H1 (cell line): Measurements from ENCODE around the gene KPNA1.

ENCODE experiments used
- KDM1A ChIP-seq: fragments of 200-600, 300-600 bp; sonication (generic); IDR thresholded peaks from 2 replicates; pipeline ENCODE4 v1.7.1; 2016; ENCODE audit warnings: mild to moderate bottlenecking, low read length, borderline replicate concordance
- POLR2A ChIP-seq, 2 experiments: IDR thresholded peaks; 1 replicate in 1 of 2; 2 replicates in 1 of 2; pipeline ENCODE4 v1.6.1; 2011; ENCODE audit warnings: low read depth in 2 of 2, low read length in 2 of 2, mild to moderate bottlenecking in 2 of 2; ENCODE audit errors: control extremely low read depth in 1 of 2
- POLR2AphosphoS5 ChIP-seq: IDR thresholded peaks from 2 replicates; pipeline ENCODE4 v1.6.1; 2011; ENCODE audit warnings: low read depth, low read length
- RBBP5 ChIP-seq: IDR thresholded peaks from 2 replicates; pipeline ENCODE4 v1.7.1; 2012; ENCODE audit warnings: low read depth, mild to moderate bottlenecking, inconsistent platforms, low read length, moderate library complexity, borderline replicate concordance
- TEAD4 ChIP-seq: IDR thresholded peaks from 2 replicates; pipeline ENCODE4 v1.6.1; 2012; ENCODE audit warnings: low read depth, low read length, inconsistent platforms, mixed read lengths
- USF2 ChIP-seq: IDR thresholded peaks from 2 replicates; pipeline ENCODE4 v1.6.1; 2011; ENCODE audit warnings: low read length, improper control_type of control experiment
- YY1 ChIP-seq: IDR thresholded peaks from 2 replicates; pipeline ENCODE4 v1.6.1; 2011; ENCODE audit warnings: low read depth, mild to moderate bottlenecking, low read length
- TF ChIP-seq, protein P1 (sequence below): IDR thresholded peaks from 2 replicates; pipeline ENCODE4 v1.6.1; 2012; ENCODE audit warnings: inconsistent platforms
- TF ChIP-seq, protein P2 (sequence below), 3 experiments: IDR thresholded peaks; 1 replicate in 2 of 3; 2 replicates in 1 of 3; pipeline versions ENCODE4 v1.5.1 to v1.6.1; 2011; ENCODE audit warnings: low read length in 3 of 3, mild to moderate bottlenecking in 3 of 3, inconsistent platforms in 2 of 3, low read depth in 1 of 3, moderate library complexity in 1 of 3; ENCODE audit not compliant: insufficient read depth in 1 of 3; ENCODE audit errors: control extremely low read depth in 1 of 3

DNA sequence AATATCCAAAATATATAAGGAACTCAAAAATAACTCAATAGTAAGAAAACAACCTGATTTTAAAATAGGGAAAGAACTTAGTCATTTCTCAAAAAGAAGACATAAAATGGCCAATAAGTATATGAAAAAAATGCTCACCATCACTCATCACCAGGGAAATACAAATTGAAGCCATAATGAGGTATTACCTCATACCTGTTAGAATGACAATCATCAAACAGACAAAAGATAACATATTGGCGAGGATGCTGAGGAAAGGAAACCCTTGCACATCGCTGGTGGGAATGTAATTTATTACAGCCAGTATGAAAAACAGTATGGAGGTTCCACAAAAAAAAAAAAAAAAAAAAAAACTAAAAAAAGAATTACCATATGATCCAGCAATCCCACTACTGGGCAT lies 38.2 kb downstream of the KPNA1 start:
- TF ChIP-seq YY1: no peak
- TF ChIP-seq, protein P1, sequence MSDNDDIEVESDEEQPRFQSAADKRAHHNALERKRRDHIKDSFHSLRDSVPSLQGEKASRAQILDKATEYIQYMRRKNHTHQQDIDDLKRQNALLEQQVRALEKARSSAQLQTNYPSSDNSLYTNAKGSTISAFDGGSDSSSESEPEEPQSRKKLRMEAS: no peak
- TF ChIP-seq KDM1A: no peak
- TF ChIP-seq POLR2A (IDR thresholded peaks at IDR 0.05; ENCODE audit: control extremely low read depth in 1 of 2, low read depth in 2 of 2, low read length in 2 of 2): no peak
- TF ChIP-seq, protein P2, sequence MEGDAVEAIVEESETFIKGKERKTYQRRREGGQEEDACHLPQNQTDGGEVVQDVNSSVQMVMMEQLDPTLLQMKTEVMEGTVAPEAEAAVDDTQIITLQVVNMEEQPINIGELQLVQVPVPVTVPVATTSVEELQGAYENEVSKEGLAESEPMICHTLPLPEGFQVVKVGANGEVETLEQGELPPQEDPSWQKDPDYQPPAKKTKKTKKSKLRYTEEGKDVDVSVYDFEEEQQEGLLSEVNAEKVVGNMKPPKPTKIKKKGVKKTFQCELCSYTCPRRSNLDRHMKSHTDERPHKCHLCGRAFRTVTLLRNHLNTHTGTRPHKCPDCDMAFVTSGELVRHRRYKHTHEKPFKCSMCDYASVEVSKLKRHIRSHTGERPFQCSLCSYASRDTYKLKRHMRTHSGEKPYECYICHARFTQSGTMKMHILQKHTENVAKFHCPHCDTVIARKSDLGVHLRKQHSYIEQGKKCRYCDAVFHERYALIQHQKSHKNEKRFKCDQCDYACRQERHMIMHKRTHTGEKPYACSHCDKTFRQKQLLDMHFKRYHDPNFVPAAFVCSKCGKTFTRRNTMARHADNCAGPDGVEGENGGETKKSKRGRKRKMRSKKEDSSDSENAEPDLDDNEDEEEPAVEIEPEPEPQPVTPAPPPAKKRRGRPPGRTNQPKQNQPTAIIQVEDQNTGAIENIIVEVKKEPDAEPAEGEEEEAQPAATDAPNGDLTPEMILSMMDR (IDR thresholded peaks at IDR 0.05; ENCODE audit: control extremely low read depth in 1 of 3, insufficient read depth in 1 of 3, low read depth in 1 of 3, low read length in 3 of 3): no peak
- TF ChIP-seq TEAD4: no peak
- TF ChIP-seq USF2: no peak
- TF ChIP-seq POLR2AphosphoS5: no peak
- no peak for TF ChIP-seq RBBP5
